OCI-LY3 (cell line): ENCODE data around the gene ROR1.

Experiments
- H2AFZ ChIP-seq: fragments of 200-600, 300-600 bp; shearing (Covaris generic); 2 replicates; pipeline ENCODE4 v1.6.0; 2014; ENCODE audit warnings: antibody characterized with exemption, low read depth, low read length
- H3K27ac ChIP-seq: fragments of 200-600, 300-600 bp; sonication (generic); 2 replicates; pipeline ENCODE4 v1.5.1; 2014; ENCODE audit warnings: mild to moderate bottlenecking, low read length, moderate library complexity, mixed read lengths
- H3K27me3 ChIP-seq: fragments of 200-600, 300-600 bp; sonication (generic); 2 replicates; pipeline ENCODE4 v1.6.1; 2014; ENCODE audit warnings: low read depth, low read length, mixed read lengths
- H3K36me3 ChIP-seq: fragments of 200-600, 300-600 bp; sonication (generic); replicated peaks from 2 replicates; pipeline ENCODE3; 2014; ENCODE audit warnings: low read depth, low read length, mixed read lengths
- H3K4me1 ChIP-seq: fragments of 300-600, 200-600 bp; sonication (generic); 2 replicates; pipeline ENCODE4 v1.6.1; 2014; ENCODE audit warnings: low read length, mixed read lengths
- H3K4me2 ChIP-seq: fragments of 200-600, 300-600 bp; sonication (generic); 2 replicates; pipeline ENCODE4 v1.6.1; 2014; ENCODE audit warnings: low read length, mixed read lengths
- H3K4me3 ChIP-seq: fragments of 300-600, 200-600 bp; sonication (generic); 2 replicates; pipeline ENCODE4 v1.5.1; 2014; ENCODE audit warnings: antibody characterized with exemption, mild to moderate bottlenecking, low read length, moderate library complexity
- H3K79me2 ChIP-seq: fragments of 300-600, 200-600 bp; shearing (Covaris generic); 2 replicates; pipeline ENCODE4 v1.6.1; 2014; ENCODE audit warnings: mild to moderate bottlenecking, low read length, mixed read lengths
- H3K9ac ChIP-seq: fragments of 300-600, 200-600 bp; shearing (Covaris generic); 2 replicates; pipeline ENCODE4 v1.6.0; 2014; ENCODE audit warnings: mild to moderate bottlenecking, low read length, moderate library complexity
- H3K9me3 ChIP-seq: fragments of 200-600, 300-600 bp; shearing (Covaris generic); 2 replicates; pipeline ENCODE4 v1.6.1; 2014; ENCODE audit warnings: low read length, mixed read lengths; ENCODE audit not compliant: insufficient read depth
- H4K20me1 ChIP-seq: fragments of 200-600, 300-600 bp; sonication (generic); 2 replicates; pipeline ENCODE4 v1.6.1; 2016; ENCODE audit warnings: low read length, mixed read lengths; ENCODE audit not compliant: insufficient read depth
- CTCF ChIP-seq: fragments of 200-600, 300-600 bp; sonication (generic); IDR thresholded peaks from 2 replicates; pipeline ENCODE4 v1.5.1; 2014; ENCODE audit warnings: antibody characterized with exemption, low read length, low read depth
- EZH2phosphoT487 ChIP-seq: fragments of 200-600 bp; shearing (Covaris generic); IDR thresholded peaks from 2 replicates; pipeline ENCODE4 v1.6.1; 2018; ENCODE audit warnings: antibody characterized with exemption, mixed run types, low read depth

Gene ROR1

GRCh38 chr1:63847308-63847910, 73.6 kb downstream of the ROR1 start:
- no peak overlapping the region for H3K27ac ChIP-seq
- TF ChIP-seq EZH2phosphoT487 (no peak), CTCF (no peak)
- no peaks in the 10 kb centered on the region for H3K79me2 ChIP-seq
- H3K9ac ChIP-seq = no peak overlapping the region
- H2AFZ ChIP-seq = no peak overlapping the region
- H3K4me2 ChIP-seq = no peak overlapping the region
- H3K4me3 ChIP-seq = no peak overlapping the region
- H3K4me1 ChIP-seq = no peaks in the 10 kb centered on the region
- H3K36me3 ChIP-seq = no peaks in the 10 kb centered on the region
- H4K20me1 ChIP-seq = no peaks in the 10 kb centered on the region
- H3K27me3 ChIP-seq = no peaks in the 10 kb centered on the region
- no peaks in the 10 kb centered on the region for H3K9me3 ChIP-seq

GRCh38 chr1:63848733-63849132, 74.9 kb downstream of the ROR1 start:
- H4K20me1 ChIP-seq = no peaks in the 10 kb centered on the region
- TF ChIP-seq EZH2phosphoT487 (no peak), CTCF (no peak)
- H3K4me2 ChIP-seq = no peak overlapping the region
- no peaks in the 10 kb centered on the region for H3K36me3 ChIP-seq
- H3K4me3 ChIP-seq = no peak overlapping the region
- H3K4me1 ChIP-seq = no peaks in the 10 kb centered on the region
- no peaks in the 10 kb centered on the region for H3K9me3 ChIP-seq
- no peaks in the 10 kb centered on the region for H3K27me3 ChIP-seq
- H3K79me2 ChIP-seq = no peaks in the 10 kb centered on the region
- H3K27ac ChIP-seq = no peak overlapping the region
- H2AFZ ChIP-seq = no peak overlapping the region
- no peak overlapping the region for H3K9ac ChIP-seq

- Histone ChIP-seq H4K20me1 (no peaks in the 10 kb centered on the region), H3K79me2 (no peaks in the 10 kb centered on the region), H3K36me3 (no peaks in the 10 kb centered on the region), H2AFZ (no peak overlapping the region), H3K9me3 (no peaks in the 10 kb centered on the region), H3K4me1 (no peaks in the 10 kb centered on the region), H3K27ac (no peak overlapping the region), H3K4me3 (no peak overlapping the region), H3K27me3 (no peaks in the 10 kb centered on the region), H3K9ac (no peak overlapping the region), H3K4me2 (no peak overlapping the region)
- TF ChIP-seq EZH2phosphoT487 (no peak), CTCF (no peak)
Measured at GRCh38 chr1:63849149-63849548, 75.3 kb downstream of the ROR1 start.

- H3K4me1 ChIP-seq = no peaks in the 10 kb centered on the region
- H2AFZ ChIP-seq = no peak overlapping the region
- TF ChIP-seq EZH2phosphoT487 = no peak
- TF ChIP-seq CTCF = no peak
- H4K20me1 ChIP-seq = no peaks in the 10 kb centered on the region
- no peak overlapping the region for H3K4me2 ChIP-seq
- H3K79me2 ChIP-seq = no peaks in the 10 kb centered on the region
- no peaks in the 10 kb centered on the region for H3K9me3 ChIP-seq
- H3K9ac ChIP-seq = no peak overlapping the region
- no peak overlapping the region for H3K4me3 ChIP-seq
- H3K27ac ChIP-seq = no peak overlapping the region
- no peaks in the 10 kb centered on the region for H3K27me3 ChIP-seq
- H3K36me3 ChIP-seq = no peaks in the 10 kb centered on the region
Measured at GRCh38 chr1:63854091-63854490, 80.3 kb downstream of the ROR1 start.
